HG03108 (cell line): ENCODE data around the gene TMEM158.

Source experiments
- ATAC-seq: cut with Tn5 transposase; IDR thresholded peaks from one replicate; pipeline ENCODE4 v1.9.1; 2021; ENCODE audit warnings: moderate library complexity; ENCODE audit not compliant: unreplicated experiment

The TMEM158 gene

GRCh38 chr3:45226206-45226915 is at the start of gene TMEM158:
TSS of gene TMEM158 (minus strand) at chr3:45226287. CDS start at chr3:45226027, 260 bp downstream.
- peak; percentile 62 for ATAC-seq

- ATAC-seq = no peak
These were observed 49.1 kb upstream of the TMEM158 start for GRCh38 chr3:45275006-45275704.

- ATAC-seq = no peak
These were observed 47.8 kb upstream of the TMEM158 start for GRCh38 chr3:45273681-45274515.

- ATAC-seq = no peak
These were observed 46.9 kb upstream of the TMEM158 start for GRCh38 chr3:45272828-45273470.

- no peak for ATAC-seq
These were observed 46.1 kb upstream of the TMEM158 start for GRCh38 chr3:45272032-45272810.

GRCh38 chr3:45269952-45270351 is 43.9 kb upstream of the TMEM158 start:
- no peak for ATAC-seq

- ATAC-seq = no peak
These were observed 41.0 kb upstream of the TMEM158 start for GRCh38 chr3:45267097-45267496.

GRCh38 chr3:45261333-45262110 is 35.4 kb upstream of the TMEM158 start:
- no peak for ATAC-seq

GRCh38 chr3:45259133-45259532 is 33.0 kb upstream of the TMEM158 start:
- no peak for ATAC-seq

- no peak for ATAC-seq
These were observed 32.2 kb upstream of the TMEM158 start for GRCh38 chr3:45258317-45258716.

GRCh38 chr3:45253316-45253715 is 27.2 kb upstream of the TMEM158 start:
- no peak for ATAC-seq

GRCh38 chr3:45252826-45253225 is 26.7 kb upstream of the TMEM158 start:
- ATAC-seq = no peak

- no peak for ATAC-seq
These were observed 23.3 kb upstream of the TMEM158 start for GRCh38 chr3:45249391-45249790.

- ATAC-seq = no peak
These were observed 20.2 kb upstream of the TMEM158 start for GRCh38 chr3:45246241-45246640.

GRCh38 chr3:45244356-45244755 is 18.3 kb upstream of the TMEM158 start:
- ATAC-seq = no peak

- ATAC-seq = no peak
These were observed 15.1 kb upstream of the TMEM158 start for GRCh38 chr3:45241206-45241605.

- ATAC-seq = no peak
These were observed 14.2 kb upstream of the TMEM158 start for GRCh38 chr3:45240292-45240691.

GRCh38 chr3:45239254-45239653 is 13.2 kb upstream of the TMEM158 start:
- ATAC-seq = no peak

- ATAC-seq = no peak
These were observed 10.9 kb upstream of the TMEM158 start for GRCh38 chr3:45236964-45237363.

GRCh38 chr3:45235409-45235808 is 9.3 kb upstream of the TMEM158 start:
- ATAC-seq = no peak
